NCI-H1436 (cell line): Measurements from ENCODE around the gene LCE3C.
"Not testable (repeated sequence)": the region's sequence is repeated elsewhere in the genome, so short reads cannot be mapped to it uniquely, and the experiment has no call there.

ENCODE experiments used
- DNase-seq: peaks from one replicate; lab custom pipeline; 2025; lab: John Stamatoyannopoulos, UW

LCE3C gene, protein sequence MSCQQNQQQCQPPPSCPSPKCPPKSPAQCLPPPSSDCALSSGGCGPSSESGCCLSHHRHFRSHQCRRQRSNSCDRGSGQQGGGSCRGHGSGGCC

DNA sequence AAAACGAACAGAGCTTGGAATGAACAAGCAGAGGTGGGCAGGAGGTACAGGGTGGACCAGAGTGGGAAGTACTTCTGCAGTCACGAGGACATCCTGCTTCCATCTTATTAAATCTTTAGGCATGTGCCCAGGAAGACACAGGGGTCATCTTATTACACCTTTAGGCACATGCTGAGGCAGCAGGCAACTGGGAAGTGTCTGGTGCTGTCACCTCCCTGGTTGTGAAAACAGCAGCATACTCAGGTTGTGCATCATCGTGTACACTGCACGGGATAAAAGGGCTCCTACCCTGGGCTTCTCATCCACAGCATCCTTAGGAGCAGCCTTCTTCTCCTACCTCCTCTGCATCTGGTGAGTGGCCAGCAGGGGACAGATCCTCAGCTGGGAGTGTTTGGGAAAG lies at the start of gene LCE3C:
Gene LCE3C (plus strand): TSS at position 301 of the 400 bp plus-strand sequence. CDS start 498 bp downstream, outside the sequence.
- no peak for DNase-seq

DNA sequence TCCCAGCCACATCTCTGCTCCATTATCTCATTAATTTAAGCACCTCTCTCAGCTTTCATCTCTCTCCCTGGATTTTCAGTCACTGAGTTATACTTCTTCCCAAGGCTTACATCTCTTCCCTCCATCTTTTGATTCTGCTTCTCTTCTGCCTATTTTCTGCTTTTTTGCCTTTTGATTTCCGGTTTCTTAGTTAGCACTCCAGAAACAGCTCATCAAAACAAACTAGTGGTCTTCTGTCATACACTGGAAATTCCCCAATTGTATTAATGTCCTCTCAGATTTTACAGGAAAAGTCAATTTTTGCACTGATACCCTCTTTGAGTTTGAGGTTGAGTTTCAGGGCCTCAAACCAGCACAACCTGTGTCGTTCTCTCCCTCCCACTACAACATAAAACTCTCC lies 34.9 kb upstream of the LCE3C start:
- no peak for DNase-seq

DNA sequence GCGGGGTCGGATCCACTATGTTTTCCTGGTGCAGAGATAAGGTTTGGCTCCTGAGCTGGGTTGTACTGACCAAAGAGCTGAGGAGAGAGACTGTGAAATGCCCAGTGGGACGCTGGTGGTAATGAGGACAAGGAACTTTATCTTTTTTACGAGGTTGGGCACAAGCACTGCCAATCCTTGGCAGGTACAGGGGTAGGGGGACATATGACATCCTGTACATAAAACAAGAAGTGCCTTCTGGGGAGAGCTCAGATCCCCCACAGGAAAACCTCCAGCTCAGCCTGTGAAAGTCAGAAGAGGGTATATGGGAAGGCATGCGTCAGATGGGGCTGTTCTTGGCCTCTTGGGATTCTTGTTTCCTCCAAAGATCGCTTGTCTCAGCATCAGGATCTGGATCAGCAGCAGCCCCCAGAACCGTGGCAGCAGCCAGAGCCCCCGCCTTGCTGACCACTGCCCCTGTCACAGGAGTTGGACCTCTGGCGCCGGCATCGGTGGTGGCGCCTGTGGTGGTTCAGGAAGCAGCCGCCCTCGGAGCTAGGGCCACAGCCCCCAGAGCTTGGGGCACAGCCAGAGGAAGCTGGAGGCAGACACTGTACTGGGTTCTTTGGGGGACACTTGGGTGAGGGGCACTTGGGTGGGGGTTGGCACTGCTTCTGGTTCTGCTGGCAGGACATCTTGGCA lies 34.4 kb upstream of the LCE3C start:
- DNase-seq, result no peak

DNA sequence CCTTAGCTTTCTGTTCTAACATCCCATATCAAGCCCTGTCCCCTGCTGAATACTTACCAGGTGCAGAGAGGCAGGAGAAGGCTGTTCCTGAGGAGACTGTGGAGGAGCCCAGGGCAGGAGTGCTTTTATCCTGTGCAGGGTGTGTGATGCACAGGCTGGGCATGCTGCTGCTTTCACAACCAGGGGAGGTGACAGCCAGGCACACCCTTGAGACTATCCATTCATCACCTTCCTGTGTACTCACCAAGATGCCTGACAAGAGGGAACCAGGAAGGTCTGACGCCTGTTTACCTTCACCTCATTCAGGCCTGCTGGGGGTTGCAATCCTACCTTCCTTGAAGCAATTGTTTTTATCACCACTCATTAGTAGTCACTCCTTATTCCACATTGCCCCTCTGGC lies 33.4 kb upstream of the LCE3C start, which contains the start of gene LCE3E:
Gene LCE3E (minus strand): TSS at position 100 of the 400 bp plus-strand sequence. CDS start 572 bp downstream, outside the sequence.
- no peak for DNase-seq

DNA sequence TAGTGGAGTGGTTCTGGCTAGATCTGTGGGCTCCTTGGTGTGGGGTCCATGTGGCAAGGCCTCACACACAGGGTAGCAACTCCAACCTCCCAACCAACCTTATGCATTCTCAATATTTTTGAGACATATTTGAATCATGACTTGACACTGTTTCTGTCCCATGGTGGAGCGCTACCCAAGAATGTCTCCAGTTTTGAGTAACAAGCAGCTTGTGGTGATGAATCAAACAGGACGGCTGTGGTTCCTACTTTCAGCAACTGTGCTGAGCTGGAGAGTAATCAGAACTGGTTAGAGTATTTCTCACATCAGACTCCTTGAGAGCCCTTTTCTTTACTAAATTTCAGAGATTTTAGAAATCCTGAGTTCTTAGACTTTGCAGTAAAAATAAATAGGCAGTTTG lies 22.9 kb upstream of the LCE3C start:
- no peak for DNase-seq

DNA sequence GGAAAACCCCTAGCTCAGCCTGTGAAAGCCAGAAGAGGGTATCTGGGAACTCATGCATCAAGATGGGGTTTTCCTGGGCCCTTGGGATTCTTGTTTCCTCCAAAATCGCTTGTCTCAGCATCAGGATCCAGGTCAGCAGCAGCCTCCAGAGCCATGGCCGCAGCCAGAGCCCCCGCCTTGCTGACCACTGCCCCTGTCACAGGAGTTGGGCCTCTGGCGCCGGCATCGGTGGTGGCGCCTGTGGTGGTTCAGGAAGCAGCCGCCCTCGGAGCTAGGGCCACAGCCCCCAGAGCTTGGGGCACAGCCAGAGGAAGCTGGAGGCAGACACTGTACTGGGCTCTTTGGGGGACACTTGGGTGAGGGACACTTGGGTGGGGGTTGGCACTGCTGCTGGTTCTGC lies 20.5 kb upstream of the LCE3C start:
- not testable (repeated sequence) for DNase-seq

DNA sequence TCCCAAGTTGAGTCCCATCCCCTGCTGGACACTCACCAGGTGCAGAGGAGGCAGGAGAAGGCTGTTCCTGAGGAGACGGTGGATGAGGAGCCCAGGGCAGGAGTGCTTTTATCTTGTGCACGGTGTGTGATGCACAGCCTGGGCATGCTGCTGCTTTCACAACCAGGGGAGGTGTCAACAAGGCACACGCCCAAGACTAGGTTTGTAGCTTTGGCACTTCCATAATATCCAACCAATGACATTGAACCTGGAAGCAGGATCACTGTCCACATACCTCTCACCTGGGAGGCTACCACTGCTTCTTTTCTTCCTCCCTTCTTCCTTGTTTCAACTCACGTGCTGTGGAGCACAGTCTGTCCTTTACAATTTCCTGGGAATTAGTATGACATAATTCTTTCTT lies 19.6 kb upstream of the LCE3C start, which contains the start of gene LCE3D:
Gene LCE3D (minus strand): TSS at position 84 of the 400 bp plus-strand sequence. CDS start 580 bp downstream, outside the sequence.
- DNase-seq, result no peak

DNA sequence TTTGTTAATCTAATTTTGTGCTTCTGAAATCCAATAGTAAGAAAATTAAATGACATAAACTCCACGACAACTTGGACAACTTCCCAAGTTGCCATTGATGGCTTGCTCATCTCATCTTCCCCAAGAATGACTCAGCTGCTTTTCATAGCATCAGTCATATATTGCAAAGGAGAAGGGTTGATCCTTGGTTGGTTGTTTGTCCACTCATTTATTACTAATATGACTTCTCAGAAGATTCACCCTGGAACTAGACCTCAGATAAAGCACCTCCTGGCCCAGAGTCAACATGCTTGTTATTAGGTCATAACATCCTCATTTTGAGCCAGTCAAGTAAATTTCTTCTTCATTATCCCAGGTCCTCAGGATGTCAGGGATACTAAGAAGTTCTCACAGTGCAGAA lies 17.4 kb upstream of the LCE3C start:
- DNase-seq, result no peak

DNA sequence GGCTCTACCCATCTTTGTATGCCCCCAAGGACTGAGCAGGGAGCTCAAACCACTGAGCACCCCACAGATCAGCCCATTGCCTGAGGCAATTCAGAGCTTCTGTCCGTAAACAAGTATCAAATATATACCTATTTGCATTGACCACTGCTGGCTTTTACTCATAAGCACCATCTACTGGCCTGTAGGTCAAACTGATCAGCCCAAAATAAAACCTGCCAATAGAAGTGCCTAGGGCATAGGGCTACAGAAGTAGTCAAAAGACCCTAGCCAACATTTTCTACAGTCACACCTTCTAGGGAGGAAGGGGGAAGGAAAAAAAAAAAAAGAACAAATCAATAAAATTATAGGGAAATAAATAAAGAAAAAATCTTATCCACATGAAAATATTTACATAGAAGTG lies 14.4 kb upstream of the LCE3C start:
- no peak for DNase-seq

DNA sequence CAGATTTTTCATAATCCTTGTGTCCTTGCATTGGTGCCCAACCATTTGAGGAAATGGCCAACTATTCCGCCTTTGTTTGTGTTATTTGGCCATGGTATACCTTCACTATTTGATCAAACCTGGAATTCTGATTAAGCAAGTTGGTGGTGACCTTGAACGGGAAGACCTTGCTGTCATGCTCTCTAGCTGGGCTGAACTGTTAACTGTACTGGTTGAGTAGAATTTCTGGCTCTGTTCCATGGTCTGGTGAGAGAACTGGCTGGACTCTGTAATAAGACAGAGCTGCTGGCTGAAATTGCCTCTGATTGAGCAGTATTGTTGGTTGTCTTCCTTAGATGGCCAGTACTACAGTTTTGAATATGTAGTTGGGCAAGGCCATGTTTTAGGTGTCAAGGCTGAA lies 3.0 kb upstream of the LCE3C start:
- no peak for DNase-seq

DNA sequence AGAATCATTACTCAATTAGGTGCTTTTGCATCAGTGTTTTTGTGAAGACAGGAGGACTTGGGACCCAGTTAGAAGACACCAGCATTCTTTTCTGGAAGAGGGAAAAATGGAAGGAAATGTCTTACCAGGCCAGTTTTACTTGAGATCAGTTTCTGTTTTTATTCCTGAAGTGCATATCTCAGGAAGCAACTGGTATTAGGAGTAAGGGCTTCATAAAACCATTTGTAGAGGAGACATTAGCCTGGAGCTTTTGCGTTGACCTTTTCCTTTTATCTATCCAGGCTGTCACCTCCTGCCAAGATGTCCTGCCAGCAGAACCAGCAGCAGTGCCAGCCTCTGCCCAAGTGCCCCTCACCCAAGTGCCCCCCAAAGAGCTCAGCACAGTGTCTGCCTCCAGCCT lies 13.5 kb downstream of the LCE3C start, which contains the start of gene LCE3B:
Gene LCE3B (plus strand): TSS at position 301 of the 400 bp plus-strand sequence. CDS start 0 bp downstream, at position 301.
- DNase-seq, result no peak

DNA sequence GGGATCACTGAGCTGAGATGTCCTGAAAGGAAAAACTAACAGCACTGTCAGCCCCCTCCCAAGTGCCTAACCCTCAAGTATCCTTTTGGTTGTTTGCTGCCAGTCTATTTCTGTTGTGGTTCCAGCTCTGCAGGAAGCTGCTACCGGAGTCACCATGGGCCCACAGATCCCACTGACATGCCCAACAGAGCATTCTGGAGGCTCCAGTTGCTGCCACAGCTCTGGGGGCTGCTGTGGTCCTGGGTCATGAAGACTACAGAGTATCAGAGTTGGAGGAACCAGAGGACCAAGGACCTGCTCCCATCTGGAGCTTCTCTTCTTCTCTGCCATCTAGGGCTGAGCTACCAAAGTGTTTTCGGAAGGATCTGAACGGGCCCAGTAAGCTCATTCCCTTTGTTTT lies 22.0 kb downstream of the LCE3C start:
- DNase-seq, result no peak

DNA sequence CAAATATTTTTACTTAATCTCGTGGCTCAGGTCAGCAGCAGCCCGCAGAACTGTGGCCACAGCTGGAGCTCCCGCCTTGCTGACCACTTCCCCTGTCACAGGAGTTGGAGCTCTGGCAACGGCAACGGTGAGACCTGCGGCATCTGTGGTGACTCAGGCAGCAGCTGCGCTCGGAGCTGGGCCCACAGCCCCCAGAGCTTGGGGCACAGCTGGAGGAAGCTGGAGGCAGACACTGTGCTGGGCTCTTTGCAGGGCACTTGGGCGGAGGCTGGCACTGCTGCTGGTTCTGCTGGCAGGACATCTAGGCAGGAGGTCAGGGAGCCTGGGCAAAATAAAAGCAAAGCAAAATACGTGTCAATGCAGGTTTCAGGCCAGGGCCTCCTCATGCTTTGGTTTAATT lies 22.8 kb downstream of the LCE3C start, which contains the start of gene LCE3A:
Gene LCE3A (minus strand): TSS at position 301 of the 400 bp plus-strand sequence. CDS start 0 bp downstream, at position 301.
- DNase-seq, result no peak

DNA sequence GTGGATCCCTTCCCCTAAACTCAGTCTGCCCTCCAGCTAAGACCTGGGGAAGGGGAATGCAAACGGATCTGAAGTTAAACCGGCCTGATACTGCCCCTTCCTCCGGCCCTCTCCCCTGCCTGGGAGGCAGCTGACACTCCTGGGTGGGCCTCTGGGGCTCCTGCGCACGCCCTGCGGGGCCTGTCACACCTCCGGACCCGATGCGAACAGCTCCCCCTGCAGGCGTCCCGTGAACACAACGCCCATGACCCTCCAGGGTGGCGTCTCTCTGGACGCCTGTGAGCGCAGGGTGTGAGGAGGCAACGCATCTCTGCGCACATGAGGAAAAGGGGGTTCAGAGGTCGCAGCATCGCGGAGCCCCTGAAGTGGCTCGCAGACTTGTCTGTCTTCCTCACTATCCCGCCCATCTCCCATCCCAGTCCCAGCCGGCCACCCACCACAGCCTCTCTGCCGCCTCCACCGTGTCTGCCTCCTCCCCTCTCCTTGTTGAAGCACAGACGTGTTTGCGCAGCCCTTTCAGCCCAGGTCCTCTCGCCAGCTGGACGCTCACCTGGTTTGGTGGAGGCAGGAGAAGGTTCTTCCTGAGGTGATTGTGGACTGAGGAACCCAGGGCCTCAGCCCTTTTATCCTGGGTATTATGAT lies 23.3 kb downstream of the LCE3C start:
- no peak for DNase-seq

DNA sequence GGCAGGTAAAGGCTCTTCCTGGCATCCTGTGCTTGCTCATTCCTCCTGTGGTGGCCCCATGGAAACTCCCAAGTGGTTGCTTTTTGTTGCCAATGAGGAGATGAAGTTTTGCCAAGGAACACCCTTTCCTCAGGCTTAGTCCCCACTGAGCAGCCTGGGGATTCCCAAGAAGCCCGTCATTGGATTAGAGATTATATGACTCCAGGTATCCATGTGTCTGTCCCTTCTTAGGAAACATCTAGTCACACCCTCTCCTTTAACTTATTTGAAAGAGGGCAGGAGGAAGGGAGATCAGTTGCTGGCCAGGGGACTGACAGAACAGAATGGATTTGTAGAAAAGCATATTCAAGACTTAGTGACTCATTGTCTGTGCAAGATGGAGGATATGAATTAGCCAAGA lies 26.7 kb downstream of the LCE3C start:
- DNase-seq, result no peak

DNA sequence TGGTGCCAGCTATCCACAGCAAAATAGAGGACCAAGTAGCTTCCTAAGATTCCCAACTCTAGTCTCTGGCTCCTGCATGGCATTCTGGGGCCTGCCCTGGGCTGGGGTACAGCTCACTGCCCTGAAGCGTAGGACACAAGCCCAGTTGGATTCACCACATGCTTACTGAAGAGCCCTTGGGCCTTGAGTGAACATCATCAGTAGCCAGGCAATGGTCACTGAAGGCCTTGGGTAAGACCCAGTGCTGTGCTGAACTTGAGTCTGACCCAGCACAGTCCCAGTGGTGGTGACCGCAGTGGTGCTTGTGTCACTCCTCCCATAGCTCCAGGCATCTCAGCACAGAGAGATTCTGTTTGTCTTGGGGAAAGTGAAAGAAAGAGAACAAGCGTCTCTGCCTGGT lies 30.6 kb downstream of the LCE3C start:
- DNase-seq, result no peak

DNA sequence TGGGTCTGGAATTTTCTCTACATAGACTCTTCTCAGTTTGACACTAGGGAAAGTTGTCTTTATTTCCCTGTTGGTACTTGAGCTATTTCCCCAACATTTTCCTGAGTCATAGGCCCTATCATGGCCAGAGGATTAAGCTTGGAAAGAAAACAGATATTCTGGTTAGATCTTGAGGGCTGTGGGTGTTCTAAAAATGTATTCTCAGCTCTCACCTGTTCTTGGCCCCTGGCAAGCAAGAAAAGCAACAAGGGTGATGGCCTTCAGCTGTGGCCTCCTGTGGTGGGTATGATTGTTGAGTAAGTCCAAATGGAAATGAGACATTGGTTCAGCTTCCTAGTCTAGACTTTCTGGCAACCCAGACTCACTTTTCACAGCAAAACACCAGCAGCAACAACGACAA lies 40.3 kb downstream of the LCE3C start:
- DNase-seq, result no peak

DNA sequence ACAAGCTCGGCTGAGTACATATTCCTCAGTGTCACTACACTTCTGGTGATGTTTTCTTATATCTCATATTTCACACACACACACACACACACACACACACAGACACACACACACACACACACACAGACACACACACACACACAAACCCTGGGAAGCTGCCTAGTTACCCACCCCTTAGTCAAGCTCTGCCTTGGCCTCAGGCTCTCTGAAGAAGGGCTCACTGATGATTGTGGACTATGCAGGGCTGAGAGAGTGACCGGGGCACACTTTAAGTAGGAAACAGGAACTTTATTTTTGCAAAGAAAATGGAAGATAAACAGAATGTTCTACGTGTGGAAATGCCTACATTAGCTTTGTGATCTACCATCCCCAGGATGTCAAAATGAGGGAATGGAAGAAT lies 43.9 kb downstream of the LCE3C start:
- DNase-seq, result no peak

DNA sequence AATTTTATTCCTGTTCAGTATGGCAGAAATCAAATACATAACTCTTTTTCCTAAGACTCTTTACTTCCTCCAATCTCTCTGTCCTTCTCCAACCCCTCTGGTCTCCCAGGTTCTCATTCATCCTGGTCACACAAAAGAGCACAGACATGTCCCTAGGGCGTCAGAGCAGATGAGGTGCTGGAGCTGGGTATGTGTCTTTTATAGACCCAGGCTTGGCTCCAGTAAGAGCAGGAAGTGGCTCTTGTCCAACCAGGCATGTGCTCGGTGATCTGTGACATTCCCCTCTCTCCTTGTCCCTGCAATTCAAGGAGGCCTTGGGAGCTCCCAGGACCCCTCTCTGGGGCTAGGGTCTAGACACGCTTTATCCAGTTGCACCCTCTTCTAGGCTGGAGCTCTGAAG lies 45.1 kb downstream of the LCE3C start:
- no peak for DNase-seq

DNA sequence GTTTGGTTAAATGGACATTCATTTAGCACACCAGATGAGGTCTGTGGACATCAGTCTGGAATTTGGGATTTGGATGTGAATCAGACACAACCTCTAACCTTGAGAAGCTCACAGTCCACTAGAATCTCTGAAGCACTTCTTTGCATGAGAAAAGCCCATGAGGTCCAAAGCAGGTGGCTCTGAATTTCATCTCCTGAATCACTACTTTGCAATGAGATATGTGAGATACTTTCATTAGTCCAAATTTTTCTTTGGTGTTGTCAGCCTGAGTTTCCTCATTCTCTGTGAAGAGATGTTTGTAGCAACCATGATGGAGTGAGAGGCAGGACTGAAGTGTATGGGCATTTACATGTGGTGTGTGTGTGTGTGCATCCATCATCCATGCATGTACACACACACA lies 46.6 kb downstream of the LCE3C start:
- no peak for DNase-seq
